Measurements from ENCODE around the gene XRCC1. TPM values are rescaled to one million over a fixed set of nuclear protein-coding genes. Genes with fewer than 3 reads are reported as not detected.

The XRCC1 gene
- total and polyA plus RNA-seq, 9 of the 15 experiments (the other 6 are each of a cell fraction or from before 2014, with no cell fraction given) = 1.5 to 36.9 (median 24.9) TPM

- TF ChIP-seq NFXL1 (CRISPR knock-in tag; IDR thresholded peaks at IDR 0.05) (no peak), ZNF785 (CRISPR knock-in tag; IDR thresholded peaks at IDR 0.05) (no peak), ZNF644 (tag; IDR thresholded peaks at IDR 0.05; ENCODE audit: low read depth) (no peak), ZNF76 (CRISPR knock-in tag; IDR thresholded peaks at IDR 0.05; ENCODE audit: borderline replicate concordance) (no peak), KLF16 (IDR thresholded peaks at IDR 0.05) (0 out of 2 replicates have a peak, but pooled peaks have one; percentile 35), GTF2F1 (IDR thresholded peaks at IDR 0.05; ENCODE audit: low read depth, low read length) (no peak), CSDE1 (IDR thresholded peaks at IDR 0.05) (no peak), MXI1 (IDR thresholded peaks at IDR 0.05; ENCODE audit: low read depth, low read length) (no peak), ZNF75A (CRISPR knock-in tag; IDR thresholded peaks at IDR 0.05) (no peak), IRF9 (tag; IDR thresholded peaks at IDR 0.05) (no peak), FOXJ2 (tag; IDR thresholded peaks at IDR 0.05) (no peak), PML (IDR thresholded peaks at IDR 0.05; ENCODE audit: low read length) (peak; percentile 15; the same call in 1 of the 2 replicates), ZNF133 (CRISPR knock-in tag; IDR thresholded peaks at IDR 0.05) (no peak), ZNF79 (CRISPR knock-in tag; IDR thresholded peaks at IDR 0.05; ENCODE audit: low read depth) (no peak)
- TF ChIP-seq, protein P1, sequence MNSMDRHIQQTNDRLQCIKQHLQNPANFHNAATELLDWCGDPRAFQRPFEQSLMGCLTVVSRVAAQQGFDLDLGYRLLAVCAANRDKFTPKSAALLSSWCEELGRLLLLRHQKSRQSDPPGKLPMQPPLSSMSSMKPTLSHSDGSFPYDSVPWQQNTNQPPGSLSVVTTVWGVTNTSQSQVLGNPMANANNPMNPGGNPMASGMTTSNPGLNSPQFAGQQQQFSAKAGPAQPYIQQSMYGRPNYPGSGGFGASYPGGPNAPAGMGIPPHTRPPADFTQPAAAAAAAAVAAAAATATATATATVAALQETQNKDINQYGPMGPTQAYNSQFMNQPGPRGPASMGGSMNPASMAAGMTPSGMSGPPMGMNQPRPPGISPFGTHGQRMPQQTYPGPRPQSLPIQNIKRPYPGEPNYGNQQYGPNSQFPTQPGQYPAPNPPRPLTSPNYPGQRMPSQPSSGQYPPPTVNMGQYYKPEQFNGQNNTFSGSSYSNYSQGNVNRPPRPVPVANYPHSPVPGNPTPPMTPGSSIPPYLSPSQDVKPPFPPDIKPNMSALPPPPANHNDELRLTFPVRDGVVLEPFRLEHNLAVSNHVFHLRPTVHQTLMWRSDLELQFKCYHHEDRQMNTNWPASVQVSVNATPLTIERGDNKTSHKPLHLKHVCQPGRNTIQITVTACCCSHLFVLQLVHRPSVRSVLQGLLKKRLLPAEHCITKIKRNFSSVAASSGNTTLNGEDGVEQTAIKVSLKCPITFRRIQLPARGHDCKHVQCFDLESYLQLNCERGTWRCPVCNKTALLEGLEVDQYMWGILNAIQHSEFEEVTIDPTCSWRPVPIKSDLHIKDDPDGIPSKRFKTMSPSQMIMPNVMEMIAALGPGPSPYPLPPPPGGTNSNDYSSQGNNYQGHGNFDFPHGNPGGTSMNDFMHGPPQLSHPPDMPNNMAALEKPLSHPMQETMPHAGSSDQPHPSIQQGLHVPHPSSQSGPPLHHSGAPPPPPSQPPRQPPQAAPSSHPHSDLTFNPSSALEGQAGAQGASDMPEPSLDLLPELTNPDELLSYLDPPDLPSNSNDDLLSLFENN (IDR thresholded peaks at IDR 0.05; ENCODE audit: low read depth in 2 of 2, low read length in 2 of 2) = peak in 1 of 2 experiments; percentile 24; a peak in 1 of 4 replicates
- TF ChIP-seq, protein P2, sequence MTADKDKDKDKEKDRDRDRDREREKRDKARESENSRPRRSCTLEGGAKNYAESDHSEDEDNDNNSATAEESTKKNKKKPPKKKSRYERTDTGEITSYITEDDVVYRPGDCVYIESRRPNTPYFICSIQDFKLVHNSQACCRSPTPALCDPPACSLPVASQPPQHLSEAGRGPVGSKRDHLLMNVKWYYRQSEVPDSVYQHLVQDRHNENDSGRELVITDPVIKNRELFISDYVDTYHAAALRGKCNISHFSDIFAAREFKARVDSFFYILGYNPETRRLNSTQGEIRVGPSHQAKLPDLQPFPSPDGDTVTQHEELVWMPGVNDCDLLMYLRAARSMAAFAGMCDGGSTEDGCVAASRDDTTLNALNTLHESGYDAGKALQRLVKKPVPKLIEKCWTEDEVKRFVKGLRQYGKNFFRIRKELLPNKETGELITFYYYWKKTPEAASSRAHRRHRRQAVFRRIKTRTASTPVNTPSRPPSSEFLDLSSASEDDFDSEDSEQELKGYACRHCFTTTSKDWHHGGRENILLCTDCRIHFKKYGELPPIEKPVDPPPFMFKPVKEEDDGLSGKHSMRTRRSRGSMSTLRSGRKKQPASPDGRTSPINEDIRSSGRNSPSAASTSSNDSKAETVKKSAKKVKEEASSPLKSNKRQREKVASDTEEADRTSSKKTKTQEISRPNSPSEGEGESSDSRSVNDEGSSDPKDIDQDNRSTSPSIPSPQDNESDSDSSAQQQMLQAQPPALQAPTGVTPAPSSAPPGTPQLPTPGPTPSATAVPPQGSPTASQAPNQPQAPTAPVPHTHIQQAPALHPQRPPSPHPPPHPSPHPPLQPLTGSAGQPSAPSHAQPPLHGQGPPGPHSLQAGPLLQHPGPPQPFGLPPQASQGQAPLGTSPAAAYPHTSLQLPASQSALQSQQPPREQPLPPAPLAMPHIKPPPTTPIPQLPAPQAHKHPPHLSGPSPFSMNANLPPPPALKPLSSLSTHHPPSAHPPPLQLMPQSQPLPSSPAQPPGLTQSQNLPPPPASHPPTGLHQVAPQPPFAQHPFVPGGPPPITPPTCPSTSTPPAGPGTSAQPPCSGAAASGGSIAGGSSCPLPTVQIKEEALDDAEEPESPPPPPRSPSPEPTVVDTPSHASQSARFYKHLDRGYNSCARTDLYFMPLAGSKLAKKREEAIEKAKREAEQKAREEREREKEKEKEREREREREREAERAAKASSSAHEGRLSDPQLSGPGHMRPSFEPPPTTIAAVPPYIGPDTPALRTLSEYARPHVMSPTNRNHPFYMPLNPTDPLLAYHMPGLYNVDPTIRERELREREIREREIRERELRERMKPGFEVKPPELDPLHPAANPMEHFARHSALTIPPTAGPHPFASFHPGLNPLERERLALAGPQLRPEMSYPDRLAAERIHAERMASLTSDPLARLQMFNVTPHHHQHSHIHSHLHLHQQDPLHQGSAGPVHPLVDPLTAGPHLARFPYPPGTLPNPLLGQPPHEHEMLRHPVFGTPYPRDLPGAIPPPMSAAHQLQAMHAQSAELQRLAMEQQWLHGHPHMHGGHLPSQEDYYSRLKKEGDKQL (CRISPR knock-in tag; IDR thresholded peaks at IDR 0.05; ENCODE audit: borderline replicate concordance) = no peak
Observed at GRCh38 chr19:43532962-43533545, 42.3 kb downstream of the XRCC1 start, which contains the start of gene ZNF575 (continued).
